ENCODE results near the gene SIRT4.

Gene SIRT4

GRCh38 chr12:120264904-120265472 lies 37.1 kb upstream of the SIRT4 start:
- no peak for TF ChIP-seq CTCF (conservative IDR thresholded peaks at IDR 0.05; ENCODE audit: low read depth)
- ChIA-PET POLR2A (ENCODE audit: low non-redundant PET) (interaction anchor here (0.6 to 5.1 kb wide), 10 partner anchors 9 to 148 kb away, joined by 3 to 64 read pairs (median 4); partner anchors contain the start of gene RPLP0), CTCF (interaction anchor here (0.5 to 9.2 kb wide), 10 partner anchors 8 to 1559 kb away, joined by 3 to 142 read pairs (median 3); no protein-coding TSS in a partner anchor)
- DNase-seq (ENCODE audit: low spot score) = no peak
- peak overlapping the region; percentile 96 for H3K27ac ChIP-seq

GRCh38 chr12:120265473-120266179 lies 36.5 kb upstream of the SIRT4 start, which contains the start of gene PXN:
Gene PXN (minus strand): TSS chr12:120265730. CDS start chr12:120265629, 101 bp downstream.
- peak; percentile 90 for DNase-seq (ENCODE audit: low spot score)
- ChIA-PET CTCF (interaction anchor here (0.5 to 9.2 kb wide), 10 partner anchors 9 to 47 kb away, joined by 3 to 142 read pairs (median 4); no protein-coding TSS in a partner anchor), POLR2A (ENCODE audit: low non-redundant PET) (interaction anchor here (0.7 to 5.1 kb wide), 5 partner anchors 9 to 65 kb away, joined by 3 to 64 read pairs (median 8); partner anchors contain the start of gene RPLP0)
- TF ChIP-seq CTCF (conservative IDR thresholded peaks at IDR 0.05; ENCODE audit: low read depth) = peak; percentile 93
- peak within 1 kb of the TSS; percentile 96 for H3K27ac ChIP-seq

DNA sequence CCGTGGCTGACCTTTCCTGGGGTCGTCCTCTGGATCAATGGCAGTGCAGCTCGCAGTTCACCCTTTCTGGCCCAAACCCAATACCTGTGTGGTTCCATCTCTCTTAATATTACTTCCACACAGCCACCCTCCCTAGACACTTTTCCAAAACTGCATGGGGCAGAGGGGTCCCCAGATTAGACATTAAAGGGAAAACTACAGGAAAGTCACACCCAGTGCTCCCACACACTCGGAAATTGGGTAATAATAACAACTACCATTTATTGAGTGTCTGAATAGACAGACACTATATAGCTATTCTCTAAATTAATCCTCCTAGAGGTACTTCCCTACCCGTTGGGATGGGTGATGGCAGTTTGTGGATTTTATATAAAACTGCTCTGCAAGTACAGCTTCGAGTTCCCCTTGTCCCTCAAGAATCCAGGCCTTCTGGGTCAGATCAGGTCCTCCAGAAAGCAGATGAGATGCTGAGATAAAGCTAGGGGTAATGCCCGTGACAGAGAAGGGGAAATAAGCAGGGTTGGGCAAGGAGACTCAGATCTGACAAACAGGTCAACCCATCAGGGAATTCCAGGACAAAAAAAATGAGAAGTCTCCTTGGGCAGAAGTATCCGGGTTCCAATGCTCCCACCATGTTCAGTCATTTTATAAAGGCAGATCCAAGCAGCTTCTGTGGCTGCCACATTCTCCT lies 35.8 kb upstream of the SIRT4 start:
- no peak for DNase-seq (ENCODE audit: low spot score)
- TF ChIP-seq CTCF (conservative IDR thresholded peaks at IDR 0.05; ENCODE audit: low read depth) = no peak
- POLR2A ChIA-PET (ENCODE audit: low non-redundant PET) = interaction anchor here (0.6 to 5.1 kb wide), 3 partner anchors 36 to 65 kb away, joined by 3 to 64 read pairs (median 18); partner anchors contain the start of gene RPLP0
- CTCF ChIA-PET = interaction anchor here (1.5 to 9.2 kb wide), 4 partner anchors 20 to 37 kb away, joined by 6 to 142 read pairs (median 13); no protein-coding TSS in a partner anchor
- peak overlapping the region; percentile 96 for H3K27ac ChIP-seq

DNA sequence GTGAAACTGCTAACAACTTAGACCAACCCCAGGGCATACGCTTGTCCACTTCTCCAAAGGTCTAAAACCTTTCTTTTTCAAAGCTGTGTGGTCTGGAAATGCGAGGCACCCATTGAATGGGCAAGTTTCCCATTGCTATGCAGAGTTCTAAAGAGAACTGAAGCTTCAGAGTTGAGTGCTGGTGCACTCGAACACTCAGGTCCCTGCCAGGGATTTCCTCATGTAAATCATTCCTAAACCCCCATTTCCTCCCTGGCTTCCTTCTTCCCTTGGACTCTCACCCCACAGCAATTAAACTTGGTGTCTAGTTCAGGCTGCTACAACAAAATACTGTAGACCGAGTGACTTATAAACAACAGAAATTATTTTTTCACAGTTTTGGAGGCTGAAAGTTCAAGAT lies 34.4 kb upstream of the SIRT4 start:
- TF ChIP-seq CTCF (conservative IDR thresholded peaks at IDR 0.05; ENCODE audit: low read depth) = no peak
- POLR2A ChIA-PET (ENCODE audit: low non-redundant PET) = interaction anchor here (1.6 kb wide), 1 partner anchor 67 kb away, joined by 8 read pairs; the partner anchor contains the start of gene RPLP0
- H3K27ac ChIP-seq = no peak overlapping the region
- DNase-seq (ENCODE audit: low spot score) = no peak
- CTCF ChIA-PET = interaction anchor here (9.2 kb wide), 1 partner anchor 38 kb away, joined by 142 read pairs; no protein-coding TSS in a partner anchor

DNA sequence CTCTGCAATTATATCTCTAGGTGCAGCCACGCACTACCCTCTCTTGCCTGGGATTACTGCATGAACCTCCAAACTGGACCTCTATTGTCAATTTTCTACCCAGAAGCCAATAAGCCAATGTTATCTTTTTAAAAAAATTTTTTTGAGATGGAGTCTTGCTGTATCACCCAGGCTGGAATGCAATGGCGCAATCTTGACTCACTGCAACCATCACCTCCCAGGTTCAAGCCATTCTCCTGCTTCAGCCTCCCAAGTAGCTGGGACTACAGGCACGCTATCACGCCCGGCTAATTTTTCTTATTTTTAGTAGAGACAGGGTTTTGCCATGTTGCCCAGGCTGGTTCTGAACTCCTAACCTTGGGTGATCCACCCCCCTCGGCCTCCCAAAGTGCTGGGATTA lies 25.4 kb upstream of the SIRT4 start:
- H3K27ac ChIP-seq = no peak overlapping the region
- ChIA-PET CTCF (no interaction called here), POLR2A (ENCODE audit: low non-redundant PET) (no interaction called here)
- no peak for DNase-seq (ENCODE audit: low spot score)
- no peak for TF ChIP-seq CTCF (conservative IDR thresholded peaks at IDR 0.05; ENCODE audit: low read depth)

Data from RWPE1 (cell line).